Lung (tissue), 12 donors: ENCODE results near the gene ALDH1A3. TPM values are rescaled to one million over a fixed set of nuclear protein-coding genes. Genes with fewer than 3 reads are reported as not detected.

Experiments
- ATAC-seq: fragments of 200-7000 bp; cut with Tn5 transposase; one replicate; pipeline ENCODE4 v1.9.1; 2020; ENCODE audit warnings: moderate number of reproducible peaks; ENCODE audit not compliant: insufficient read depth, low FRiP score
- DNase-seq, 3 donors: peaks; one replicate each; pipeline ENCODE4 v3.0.0-alpha.2; 2013 to 2017
- H3K27ac ChIP-seq, 2 donors: one replicate each; pipeline ENCODE4 v1.5.1; 2013; ENCODE audit warnings: mild to moderate bottlenecking in 2 of 2, moderate library complexity in 2 of 2, control low read depth in 1 of 2, inconsistent platforms in 1 of 2, low read depth in 1 of 2, low read length in 1 of 2
- H3K27me3 ChIP-seq, 3 donors: one replicate each; pipeline ENCODE4 v1.5.1; 2013; ENCODE audit warnings: low read length in 2 of 3; ENCODE audit not compliant: control insufficient read depth in 3 of 3, insufficient read depth in 3 of 3
- H3K36me3 ChIP-seq, 4 donors: one replicate each; pipeline ENCODE4 v1.5.1; 2013; ENCODE audit warnings: low read length in 4 of 4, mild to moderate bottlenecking in 1 of 4, moderate library complexity in 1 of 4; ENCODE audit not compliant: control insufficient read depth in 4 of 4, insufficient read depth in 4 of 4
- H3K4me1 ChIP-seq, 5 donors: one replicate each; pipeline ENCODE4 v1.5.1; 2013; ENCODE audit warnings: low read length in 5 of 5, mild to moderate bottlenecking in 2 of 5, moderate library complexity in 1 of 5; ENCODE audit not compliant: control insufficient read depth in 5 of 5, insufficient read depth in 5 of 5
- H3K4me3 ChIP-seq: one replicate; pipeline ENCODE4 v1.5.1; 2013; ENCODE audit warnings: mild to moderate bottlenecking, control low read depth, moderate library complexity
- H3K9ac ChIP-seq, 2 donors: one replicate each; pipeline ENCODE4 v1.5.1; 2013; ENCODE audit warnings: low read length in 2 of 2, control low read depth in 1 of 2; ENCODE audit not compliant: insufficient read depth in 1 of 2
- H3K9me3 ChIP-seq, 4 donors: one replicate each; pipeline ENCODE4 v1.5.1; 2013; ENCODE audit warnings: low read length in 3 of 4, mild to moderate bottlenecking in 1 of 4, moderate library complexity in 1 of 4; ENCODE audit not compliant: control insufficient read depth in 4 of 4, insufficient read depth in 3 of 4
- whole genome bisulfite sequencing, 2 donors: extraction: QIAGEN DNeasy Blood & Tissue Kit; methylation state at CpG; one replicate each; pipeline ENCODE4 v1.1.7; 2013; 5-methylcytosine and 5-hydroxymethylcytosine counted together
- polyA plus RNA-seq, 2 donors: library from polyadenylated mRNA; stranded (reverse); fragments of 200-250 nt; gene quantifications; one replicate each; pipeline ENCODE4 v1.2.1, GENCODE V29; 2013
- total RNA-seq, 2 donors: library from RNA; depleted of rRNA in 1 of 2; stranded (reverse); fragments of >200 nt in 1 of 2; gene quantifications; one replicate each; pipeline ENCODE4 v1.2.1, GENCODE V29; 2014 to 2021
- TF ChIP-seq, protein P1 (sequence below): IDR thresholded peaks from 2 replicates; pipeline ENCODE4 v1.5.1; 2012; ENCODE audit warnings: mild to moderate bottlenecking; ENCODE audit errors: control extremely low read depth, extremely low read depth
- donor health status: control.
- donor health status: control.
- donor health status: Bipolar disorder and iron deficiency.
- donor health status: healthy.
- donor health status: DM: yes; HTN: yes; CAD: no.

ALDH1A3 gene
- total and polyA plus RNA-seq, 4 donors = 3.0 to 18.7 (median 14.8) TPM

DNA sequence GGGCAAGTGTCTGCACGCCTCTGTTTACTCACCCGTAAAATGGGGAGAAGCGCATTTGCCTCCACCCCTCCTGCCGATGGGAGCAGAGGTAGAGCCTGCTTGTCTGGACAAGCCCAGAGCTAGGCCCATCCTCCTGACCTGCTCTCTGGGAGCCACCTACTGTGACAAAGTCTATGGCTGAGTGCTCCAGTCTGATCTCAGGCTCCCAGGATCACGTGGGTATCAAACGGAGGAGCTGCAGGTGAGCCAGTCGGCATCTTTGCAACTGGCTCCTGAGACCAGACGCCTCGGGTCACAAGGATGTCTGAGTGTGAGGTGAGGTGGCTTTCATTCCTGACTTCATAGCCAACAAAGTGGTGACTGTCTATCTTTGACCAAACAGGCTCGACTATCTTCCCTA, 2.1 kb upstream of the ALDH1A3 start:
- H3K4me3 ChIP-seq = no peak overlapping the region
- DNase-seq (no peak), ATAC-seq (no peak)
- TF ChIP-seq, protein P1, sequence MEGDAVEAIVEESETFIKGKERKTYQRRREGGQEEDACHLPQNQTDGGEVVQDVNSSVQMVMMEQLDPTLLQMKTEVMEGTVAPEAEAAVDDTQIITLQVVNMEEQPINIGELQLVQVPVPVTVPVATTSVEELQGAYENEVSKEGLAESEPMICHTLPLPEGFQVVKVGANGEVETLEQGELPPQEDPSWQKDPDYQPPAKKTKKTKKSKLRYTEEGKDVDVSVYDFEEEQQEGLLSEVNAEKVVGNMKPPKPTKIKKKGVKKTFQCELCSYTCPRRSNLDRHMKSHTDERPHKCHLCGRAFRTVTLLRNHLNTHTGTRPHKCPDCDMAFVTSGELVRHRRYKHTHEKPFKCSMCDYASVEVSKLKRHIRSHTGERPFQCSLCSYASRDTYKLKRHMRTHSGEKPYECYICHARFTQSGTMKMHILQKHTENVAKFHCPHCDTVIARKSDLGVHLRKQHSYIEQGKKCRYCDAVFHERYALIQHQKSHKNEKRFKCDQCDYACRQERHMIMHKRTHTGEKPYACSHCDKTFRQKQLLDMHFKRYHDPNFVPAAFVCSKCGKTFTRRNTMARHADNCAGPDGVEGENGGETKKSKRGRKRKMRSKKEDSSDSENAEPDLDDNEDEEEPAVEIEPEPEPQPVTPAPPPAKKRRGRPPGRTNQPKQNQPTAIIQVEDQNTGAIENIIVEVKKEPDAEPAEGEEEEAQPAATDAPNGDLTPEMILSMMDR = no peak
- peaks cover 0 to 20% (median 4%) of the 10 kb centered on the region in 5 donors for H3K4me1 ChIP-seq
- 84 to 88% methylated on average over 10 of the region's 10 CpGs for WGBS, 2 donors
- no peaks in the 10 kb centered on the region for H3K36me3 ChIP-seq
- H3K27ac ChIP-seq = no peak overlapping the region
- H3K9me3 ChIP-seq = no peaks in the 10 kb centered on the region
- no peak overlapping the region for H3K9ac ChIP-seq
- peaks cover 18 to 60% (median 37%) of the 10 kb centered on the region in 3 donors for H3K27me3 ChIP-seq

DNA sequence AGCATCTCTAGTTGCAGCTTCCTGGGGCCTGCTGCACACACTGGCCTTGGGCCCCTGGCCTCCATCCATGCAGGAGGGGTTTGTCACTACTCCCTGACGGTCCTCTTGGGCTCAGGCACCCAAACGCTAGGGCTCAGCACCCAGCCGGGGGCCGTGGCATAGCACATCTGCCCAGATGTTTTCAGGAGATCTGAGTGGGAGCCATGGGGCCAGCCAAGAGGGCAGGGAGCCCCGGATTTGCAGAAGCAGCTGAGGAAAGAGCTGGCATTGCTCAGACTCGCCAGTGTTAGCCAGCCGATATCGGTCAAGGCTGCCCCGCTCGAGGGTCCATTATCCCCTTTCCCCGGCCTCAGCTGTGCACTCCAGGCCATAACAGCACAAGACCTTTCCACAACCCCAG, 1.5 kb upstream of the ALDH1A3 start:
- peaks cover 0 to 20% (median 4%) of the 10 kb centered on the region in 5 donors for H3K4me1 ChIP-seq
- ATAC-seq (no peak), DNase-seq (no peak)
- H3K27me3 ChIP-seq = peaks cover 18 to 66% (median 40%) of the 10 kb centered on the region in 3 donors
- H3K4me3 ChIP-seq = no peak overlapping the region
- H3K36me3 ChIP-seq = no peaks in the 10 kb centered on the region
- WGBS, 2 donors = 77 to 78% methylated on average over 11 of the region's 11 CpGs
- TF ChIP-seq, protein P1 = no peak
- no peak overlapping the region for H3K27ac ChIP-seq
- no peaks in the 10 kb centered on the region for H3K9me3 ChIP-seq
- no peak overlapping the region for H3K9ac ChIP-seq

DNA sequence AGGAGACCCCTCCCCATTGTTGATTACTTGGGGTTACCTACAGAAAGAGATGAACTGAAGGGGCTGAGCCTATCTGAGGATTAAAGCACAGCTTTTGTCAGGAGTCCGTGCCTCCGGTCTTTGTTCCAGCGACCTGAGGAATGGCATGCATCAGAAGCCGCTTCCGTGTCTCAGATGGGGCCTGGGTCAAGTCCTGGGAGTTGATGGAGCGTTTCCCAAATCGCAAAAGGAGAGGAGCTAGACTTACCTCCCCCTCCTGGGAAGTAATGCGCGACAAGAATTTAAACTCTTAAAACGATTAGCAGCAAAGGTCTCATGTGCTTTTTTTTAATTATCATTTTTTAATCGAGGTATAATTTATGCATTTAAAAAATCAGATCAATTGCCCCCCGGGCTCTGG, 983 bp upstream of the ALDH1A3 start:
- H3K4me1 ChIP-seq = peaks cover 0 to 20% (median 4%) of the 10 kb centered on the region in 5 donors
- H3K4me3 ChIP-seq = no peak overlapping the region
- ATAC-seq (no peak), DNase-seq (no peak)
- no peaks in the 10 kb centered on the region for H3K9me3 ChIP-seq
- WGBS, 2 donors = 21 to 31% methylated on average over 12 of the region's 12 CpGs
- TF ChIP-seq, protein P1 = no peak
- H3K27ac ChIP-seq = no peak overlapping the region
- H3K9ac ChIP-seq = no peak overlapping the region
- H3K27me3 ChIP-seq = peaks cover 18 to 67% (median 40%) of the 10 kb centered on the region in 3 donors
- H3K36me3 ChIP-seq = no peaks in the 10 kb centered on the region

DNA sequence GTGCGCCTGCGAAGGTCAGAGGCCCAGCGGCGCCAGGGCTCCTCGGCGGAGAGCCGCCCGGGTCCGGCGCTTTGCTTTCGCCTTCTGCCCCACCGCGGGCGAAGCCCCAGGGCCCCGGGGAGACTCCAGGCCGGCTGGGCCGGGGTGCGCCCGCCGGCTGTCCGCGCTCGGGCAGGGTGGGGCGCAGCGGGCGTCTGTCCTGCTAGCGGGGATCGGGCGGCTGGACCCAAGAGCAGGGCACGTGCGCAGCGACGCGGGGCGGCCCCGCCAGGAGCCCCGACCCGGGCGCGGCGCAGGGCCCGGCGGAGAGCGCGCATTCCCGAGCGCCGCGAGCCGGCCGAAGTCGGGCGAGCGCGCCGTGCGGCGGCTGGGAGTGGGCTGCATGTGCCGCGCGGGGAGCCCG, 569 bp upstream of the ALDH1A3 start:
- H3K9ac ChIP-seq = no peak overlapping the region
- no peak overlapping the region for H3K27ac ChIP-seq
- no peaks in the 10 kb centered on the region for H3K9me3 ChIP-seq
- H3K4me3 ChIP-seq = no peak overlapping the region
- no peak for DNase-seq
- H3K36me3 ChIP-seq = no peaks in the 10 kb centered on the region
- TF ChIP-seq, protein P1 = no peak
- WGBS, 2 donors = 4 to 7% methylated on average over 39 to 62 of the region's 62 CpGs
- peaks cover 18 to 71% (median 40%) of the 10 kb centered on the region in 3 donors for H3K27me3 ChIP-seq
- no peak for ATAC-seq
- H3K4me1 ChIP-seq = peaks cover 0 to 20% (median 4%) of the 10 kb centered on the region in 5 donors
